GM18498 (cell line): Measurements from ENCODE around the gene RNF111.
"Not testable (repeated sequence)": the region's sequence is repeated elsewhere in the genome, so short reads cannot be mapped to it uniquely, and the experiment has no call there.

Experiments
- ATAC-seq: cut with Tn5 transposase; IDR thresholded peaks from one replicate; pipeline ENCODE4 v1.9.1; 2021; ENCODE audit warnings: mild to moderate bottlenecking, moderate library complexity; ENCODE audit not compliant: unreplicated experiment

RNF111 gene

GRCh38 chr15:58999694-59000093 lies 12.2 kb downstream of the RNF111 start:
- no peak for ATAC-seq

DNA sequence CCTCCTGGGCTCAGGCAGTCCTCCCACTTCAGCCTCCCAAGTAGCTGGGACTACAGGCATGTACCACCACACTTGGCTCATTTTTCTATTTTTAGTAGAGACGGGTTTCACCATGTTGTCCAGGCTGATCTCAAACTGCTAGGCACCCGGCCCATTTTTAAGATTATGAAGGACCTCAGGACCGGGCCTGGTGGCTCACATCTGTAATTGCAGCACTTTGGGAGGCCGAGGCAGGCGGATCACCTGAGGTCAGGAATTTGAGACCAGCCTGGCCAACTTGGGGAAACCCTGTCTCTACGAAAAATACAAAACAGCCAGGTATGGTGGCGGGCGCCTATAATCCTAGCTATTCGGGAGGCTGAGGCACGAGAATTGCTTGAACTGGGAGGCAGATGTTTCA lies 12.8 kb downstream of the RNF111 start:
- ATAC-seq = not testable (repeated sequence)

DNA sequence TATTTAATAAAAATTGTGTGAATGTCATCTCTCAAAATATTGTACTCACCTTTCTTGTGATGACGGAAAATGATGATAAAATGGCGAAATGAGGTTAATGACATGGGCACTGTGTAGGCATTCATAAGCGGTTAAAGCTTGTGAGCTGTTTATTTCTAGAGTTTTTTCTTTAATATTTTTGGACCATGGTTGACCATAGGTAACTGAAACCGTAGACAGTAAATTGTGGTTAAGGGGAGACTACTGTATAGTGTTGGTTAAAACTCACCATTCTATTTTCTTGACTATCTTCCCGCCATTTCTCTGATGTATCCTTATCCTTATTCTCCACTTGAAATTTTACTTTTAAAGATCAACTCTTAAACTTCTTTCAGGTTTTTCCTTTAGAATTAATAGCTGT lies 14.5 kb downstream of the RNF111 start:
- no peak for ATAC-seq

- ATAC-seq = no peak
These were observed 15.0 kb downstream of the RNF111 start for GRCh38 chr15:59002418-59002859.

DNA sequence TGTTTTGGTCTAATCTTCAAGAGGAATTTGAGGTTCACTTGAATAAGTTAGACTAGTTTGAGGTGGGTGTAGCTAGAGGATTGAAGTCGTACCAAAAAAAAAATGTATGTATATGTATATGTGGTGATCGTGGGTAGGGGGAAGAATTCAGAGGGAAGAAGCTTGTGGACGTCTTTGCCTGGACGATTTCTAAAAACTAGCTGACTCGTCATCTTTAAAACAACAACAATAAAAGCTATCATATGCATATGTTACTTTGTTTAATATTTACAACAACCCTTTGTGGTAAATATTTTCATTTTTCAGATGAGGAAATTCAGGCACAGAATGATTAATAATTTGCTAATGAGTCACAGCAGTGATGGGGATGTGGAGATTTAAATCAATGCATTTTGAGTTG lies 18.1 kb downstream of the RNF111 start:
- ATAC-seq = no peak

DNA sequence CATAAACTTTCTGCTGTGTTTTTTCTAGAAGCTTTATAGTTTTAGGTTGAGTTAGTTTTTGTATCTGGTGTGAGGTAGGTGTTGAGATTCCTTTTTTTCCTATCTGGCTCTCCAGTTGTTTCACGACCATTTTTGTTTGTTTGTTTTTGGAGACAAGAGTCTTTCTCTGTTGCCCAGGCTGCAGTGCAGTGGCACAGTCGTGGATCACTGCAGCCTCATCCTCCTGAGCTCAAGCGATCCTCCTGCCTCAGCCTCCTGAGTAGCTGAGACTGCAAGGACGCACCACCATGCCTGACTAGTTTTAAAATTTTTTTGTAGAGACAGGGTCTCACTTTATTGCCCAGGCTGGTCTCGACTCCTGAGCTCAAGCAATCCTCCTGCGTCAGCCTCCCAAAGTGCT lies 20.6 kb downstream of the RNF111 start:
- no peak for ATAC-seq

DNA sequence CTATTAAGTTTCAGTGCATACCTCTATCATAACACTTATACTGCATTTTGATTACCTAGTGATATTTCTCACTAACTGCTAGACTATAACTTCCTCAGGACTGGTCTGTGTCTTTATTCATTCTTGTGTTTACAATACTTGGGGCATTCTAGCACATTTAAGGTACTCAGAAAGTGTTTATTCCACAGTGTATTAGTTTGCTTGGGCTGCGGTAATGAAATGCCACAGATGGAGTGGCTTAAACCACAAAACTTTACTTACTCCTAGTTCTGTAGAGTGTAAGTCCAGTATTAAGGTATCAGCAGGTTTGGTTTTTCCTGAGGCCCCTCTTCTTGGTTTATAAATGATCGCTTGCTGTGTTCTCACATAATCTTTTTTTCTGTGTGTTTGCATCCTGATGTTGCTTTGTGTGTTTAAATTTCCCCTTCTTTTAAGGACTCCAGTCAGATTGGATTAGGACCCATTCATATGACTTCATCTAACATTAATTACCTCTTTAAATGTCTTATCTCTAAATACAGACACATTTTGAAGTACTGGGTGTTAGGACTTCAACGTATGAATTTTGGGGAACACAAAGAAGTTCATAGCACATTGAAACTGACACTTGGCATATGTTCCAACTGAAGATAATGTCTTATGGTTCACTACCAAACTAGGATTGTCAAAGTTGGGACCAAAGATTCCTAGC lies 23.9 kb downstream of the RNF111 start:
- no peak for ATAC-seq

- ATAC-seq = no peak
These were observed 25.9 kb downstream of the RNF111 start for GRCh38 chr15:59013246-59013873.

DNA sequence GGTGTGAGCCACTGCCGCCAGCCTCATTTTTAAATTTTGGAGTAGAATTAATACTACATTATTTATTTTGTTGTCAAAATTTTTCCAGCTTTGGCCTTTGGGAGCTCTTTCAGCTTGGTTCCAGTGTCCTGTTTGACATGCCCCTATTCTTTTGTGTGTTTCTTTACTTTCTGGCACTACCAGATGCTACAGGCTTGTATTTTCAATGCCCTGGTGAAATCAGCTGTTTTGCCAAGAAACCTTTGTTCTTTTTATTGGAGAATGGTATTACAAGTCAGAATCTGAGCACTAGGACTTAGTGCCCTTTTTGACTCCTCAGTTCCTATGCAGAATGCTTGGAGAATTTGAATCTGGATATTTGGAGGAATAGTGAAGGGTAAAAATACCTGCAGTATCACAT lies 26.6 kb downstream of the RNF111 start:
- ATAC-seq = no peak

DNA sequence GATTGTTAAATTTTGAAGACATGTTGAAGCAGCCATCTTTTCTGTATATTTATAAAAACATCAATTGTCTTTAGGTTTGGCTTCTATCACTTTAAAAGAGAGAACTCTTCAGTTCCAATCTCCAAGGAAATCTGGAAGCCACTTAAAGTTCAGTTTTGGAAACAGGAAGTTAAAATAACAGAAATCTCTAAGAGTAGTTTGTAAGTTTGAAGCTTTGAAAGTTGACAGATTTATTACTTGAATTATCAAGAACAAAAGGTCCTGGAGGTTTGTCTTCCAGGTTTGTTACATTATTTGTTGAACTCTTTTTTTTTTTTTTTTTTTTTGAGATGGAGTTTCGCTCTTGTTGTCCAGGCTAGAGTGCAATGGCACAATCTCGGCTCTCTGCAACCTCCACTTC lies 30.0 kb downstream of the RNF111 start:
- no peak for ATAC-seq

- ATAC-seq = no peak
These were observed 31.4 kb downstream of the RNF111 start for GRCh38 chr15:59018833-59019232.

- no peak for ATAC-seq
These were observed 32.9 kb downstream of the RNF111 start for GRCh38 chr15:59020322-59020721.

DNA sequence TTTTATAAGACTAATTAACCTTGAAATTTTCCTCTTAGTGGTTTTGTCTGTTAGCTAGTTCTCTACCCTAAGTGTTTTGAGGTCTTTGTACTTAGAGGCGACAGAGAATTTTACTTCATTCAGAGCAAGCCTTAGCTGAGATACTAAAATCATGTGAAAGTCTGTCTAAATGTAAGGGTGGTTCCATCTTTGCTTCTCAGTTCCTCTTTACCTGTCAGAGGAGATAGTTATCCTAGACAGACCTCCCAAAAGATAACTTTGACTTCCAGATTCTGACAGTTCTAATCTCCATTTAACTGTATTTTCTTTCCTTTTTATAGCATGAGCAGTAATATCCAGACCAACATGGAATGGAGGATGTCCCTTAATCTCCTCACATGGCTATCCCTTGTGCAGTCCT lies 34.7 kb downstream of the RNF111 start:
- no peak for ATAC-seq

- ATAC-seq = no peak
These were observed 38.7 kb downstream of the RNF111 start for GRCh38 chr15:59026207-59026606.

DNA sequence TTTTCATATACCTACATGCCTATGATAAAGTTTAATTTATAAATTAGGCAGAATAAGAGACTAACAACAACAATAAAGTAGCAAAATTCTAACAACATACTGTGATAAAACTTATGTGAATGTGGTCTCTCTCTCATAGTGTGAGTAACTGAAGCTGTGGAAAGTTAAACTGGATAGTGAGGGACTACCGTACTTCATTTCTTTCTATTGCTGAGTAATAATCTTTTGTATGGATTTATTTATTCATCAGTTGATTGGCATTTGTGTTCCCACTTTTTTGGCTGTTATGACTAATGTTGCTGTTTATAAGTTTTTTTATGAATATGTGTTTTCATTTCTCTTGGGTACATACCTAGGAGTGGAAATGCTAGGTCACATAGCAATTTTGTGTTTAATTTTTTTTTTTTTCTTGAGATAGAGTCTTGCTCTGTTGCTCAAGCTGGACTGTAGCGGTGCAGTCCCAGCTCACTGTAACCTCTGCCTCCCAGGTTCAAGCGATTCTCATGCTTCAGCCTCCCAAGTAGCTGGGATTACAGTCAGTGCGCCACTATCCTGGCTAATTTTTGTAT lies 41.0 kb downstream of the RNF111 start:
- ATAC-seq = no peak

- ATAC-seq = no peak
These were observed 42.1 kb downstream of the RNF111 start for GRCh38 chr15:59029554-59029953.

DNA sequence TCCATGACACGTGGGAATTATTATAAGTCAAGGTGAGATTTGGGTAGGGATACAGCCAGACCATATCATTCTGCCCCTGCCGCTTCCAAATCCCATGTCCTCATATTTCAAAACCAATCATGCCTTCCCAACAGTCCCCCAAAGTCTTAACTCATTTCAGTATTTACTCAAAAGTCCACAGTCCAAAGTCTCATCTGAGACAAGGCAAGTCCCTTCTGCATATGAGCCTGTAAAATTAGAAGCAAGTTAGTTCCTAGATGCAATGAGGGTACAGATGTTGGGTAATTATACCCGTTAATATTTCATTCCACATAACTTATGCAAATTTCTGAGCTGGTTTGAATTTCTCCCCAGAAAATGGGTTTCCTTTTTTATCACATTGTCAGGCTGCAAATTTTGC lies 47.7 kb downstream of the RNF111 start:
- no peak for ATAC-seq

- no peak for ATAC-seq
These were observed 51.8 kb downstream of the RNF111 start for GRCh38 chr15:59039225-59039624.

DNA sequence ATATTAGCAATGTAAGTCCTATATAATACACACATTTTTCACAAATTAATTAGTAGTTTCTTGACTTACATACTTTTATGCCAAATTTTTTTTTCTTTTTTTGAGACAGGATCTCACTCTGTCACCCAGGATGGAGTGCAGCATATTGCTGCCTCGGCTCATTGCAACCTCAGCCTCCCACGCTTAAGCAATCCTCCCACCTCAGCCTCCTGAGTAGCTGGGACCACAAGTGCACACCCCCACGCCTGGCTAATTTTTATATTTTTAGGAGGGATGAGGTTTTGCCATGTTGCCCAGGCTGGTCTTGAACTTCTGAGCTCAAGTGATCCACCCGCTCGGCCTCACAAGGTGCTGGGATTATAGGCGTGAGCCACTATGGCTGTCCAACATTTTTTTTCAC lies 54.6 kb downstream of the RNF111 start:
- ATAC-seq = no peak

DNA sequence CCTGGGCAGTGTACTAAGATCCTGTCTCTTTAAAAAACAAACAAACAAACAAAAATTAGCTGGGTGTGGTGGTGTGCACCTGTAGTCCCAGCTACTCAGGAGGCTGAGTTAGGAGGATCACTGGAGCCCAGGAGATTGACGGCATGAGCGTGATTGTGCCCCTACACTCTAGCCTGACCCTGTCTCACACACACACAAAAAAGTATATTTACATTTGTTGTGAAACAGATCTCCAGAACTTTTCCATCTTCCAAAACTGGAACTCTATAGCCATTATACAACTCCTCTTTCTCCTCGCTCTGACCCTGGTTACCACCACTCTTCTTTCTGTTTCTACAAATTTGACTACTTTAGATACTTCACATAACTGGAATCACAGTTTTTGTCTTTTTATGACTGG lies 61.4 kb downstream of the RNF111 start:
- no peak for ATAC-seq

DNA sequence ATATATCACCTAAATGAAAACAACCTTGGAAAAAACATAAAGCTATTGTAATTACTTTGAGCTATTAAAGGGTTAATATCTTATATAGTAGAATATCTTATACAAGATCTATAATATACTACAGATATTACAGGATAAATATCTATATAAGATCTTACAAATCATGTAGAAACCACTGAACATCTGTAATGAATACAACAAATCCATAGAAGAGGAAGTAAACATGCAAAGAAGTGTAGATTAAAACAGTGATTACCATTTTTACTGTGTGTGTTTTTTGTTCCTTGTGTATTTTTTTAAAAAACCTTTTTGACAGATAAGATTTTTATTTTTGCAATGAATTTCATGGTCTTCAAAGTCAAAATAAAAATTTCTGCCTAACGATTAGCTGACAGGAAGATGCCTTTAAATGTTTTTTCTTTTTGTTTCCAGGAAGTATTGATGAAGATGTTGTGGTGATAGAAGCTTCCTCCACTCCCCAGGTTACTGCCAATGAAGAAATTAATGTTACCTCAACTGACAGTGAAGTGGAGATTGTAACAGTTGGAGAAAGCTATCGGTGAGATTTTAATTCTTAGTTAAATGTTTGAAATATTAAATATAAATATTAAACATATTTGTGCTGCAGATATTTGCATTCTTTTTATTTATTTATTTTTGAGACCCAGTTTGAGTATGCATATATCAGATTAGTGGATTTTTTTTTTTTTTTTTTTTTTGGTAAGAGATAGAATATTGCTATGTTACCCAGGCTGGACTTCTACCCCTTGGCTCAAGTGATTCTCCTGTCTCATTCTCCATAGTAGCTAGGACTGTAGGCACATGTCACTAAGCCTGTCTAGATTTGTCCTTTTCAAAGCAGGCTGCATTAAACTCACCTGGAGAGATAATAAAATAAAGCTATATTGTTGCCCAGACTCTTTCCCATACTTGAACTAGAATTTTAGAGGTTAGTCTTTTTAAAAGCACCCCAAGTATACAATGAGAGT lies 64.7 kb downstream of the RNF111 start:
- no peak for ATAC-seq
